Activated CD4-positive, alpha-beta T cell treated with anti-CD3 and anti-CD28 coated beads, Interleukin-2, Interleukin-4, amounts not matched to agents 100 ng/mL and 50 ng/mL, durations not matched to agents 16 hours and 8 hours (primary cell): Measurements from ENCODE around the gene ZBTB42.
A peak's percentile ranks its signal among the peaks of the same experiment; 100 is the strongest.

ENCODE experiments used
- DNase-seq: peaks from one replicate; pipeline ENCODE4 v3.0.0-alpha.2; 2020; ENCODE audit warnings: low spot score

Gene ZBTB42

GRCh38 chr14:104800771-104801519, at the start of gene ZBTB42:
Gene ZBTB42, plus strand, starts transcription at chr14:104801101. Its CDS starts 97 bp downstream, at chr14:104801198.
- DNase-seq, result peak; percentile 52

- DNase-seq, result no peak
These were observed 49.1 kb upstream of the ZBTB42 start for GRCh38 chr14:104751539-104752422.

GRCh38 chr14:104752423-104752734, 48.5 kb upstream of the ZBTB42 start:
- DNase-seq, result no peak

DNA sequence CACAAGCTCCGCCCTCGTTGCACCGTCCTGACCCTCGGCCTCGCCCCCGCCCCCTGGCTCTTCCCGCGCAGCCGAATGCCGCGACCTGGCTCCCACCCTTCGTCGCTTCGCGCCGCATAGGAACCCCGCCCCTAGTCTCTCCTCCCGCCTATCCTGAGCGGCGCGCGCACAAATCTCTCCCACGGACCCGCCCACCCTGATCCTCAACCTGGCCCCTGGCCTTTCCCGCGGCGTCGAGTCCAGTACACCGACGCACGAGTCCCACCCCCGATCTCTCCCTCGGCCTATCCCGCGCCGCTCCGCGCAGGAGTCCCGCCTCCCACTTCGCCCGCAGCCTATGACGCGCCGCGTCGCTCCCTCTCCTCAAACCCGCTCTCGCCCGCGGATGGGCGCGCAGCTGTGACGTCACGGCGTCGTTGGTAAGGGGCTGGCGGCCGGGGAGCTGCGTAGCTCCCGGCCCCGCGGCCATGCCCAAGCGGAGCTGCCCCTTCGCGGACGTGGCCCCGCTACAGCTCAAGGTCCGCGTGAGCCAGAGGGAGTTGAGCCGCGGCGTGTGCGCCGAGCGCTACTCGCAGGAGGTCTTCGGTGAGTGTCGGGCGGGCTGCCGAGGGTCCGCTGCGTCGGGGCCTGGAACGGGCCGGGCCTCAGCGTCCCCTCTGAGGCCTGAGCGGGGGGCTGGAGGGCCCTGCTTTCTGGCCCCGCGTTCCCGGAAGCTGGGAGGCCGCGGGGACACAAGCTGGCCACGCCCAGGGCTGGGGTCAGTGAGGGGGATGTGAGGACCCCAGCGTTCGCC, 48.0 kb upstream of the ZBTB42 start, which contains the start of gene SIVA1:
TSS of gene SIVA1 (plus strand) at position 413 of the 793 bp plus-strand sequence. CDS start at position 468, 55 bp downstream.
- DNase-seq, result peak; percentile 100

DNA sequence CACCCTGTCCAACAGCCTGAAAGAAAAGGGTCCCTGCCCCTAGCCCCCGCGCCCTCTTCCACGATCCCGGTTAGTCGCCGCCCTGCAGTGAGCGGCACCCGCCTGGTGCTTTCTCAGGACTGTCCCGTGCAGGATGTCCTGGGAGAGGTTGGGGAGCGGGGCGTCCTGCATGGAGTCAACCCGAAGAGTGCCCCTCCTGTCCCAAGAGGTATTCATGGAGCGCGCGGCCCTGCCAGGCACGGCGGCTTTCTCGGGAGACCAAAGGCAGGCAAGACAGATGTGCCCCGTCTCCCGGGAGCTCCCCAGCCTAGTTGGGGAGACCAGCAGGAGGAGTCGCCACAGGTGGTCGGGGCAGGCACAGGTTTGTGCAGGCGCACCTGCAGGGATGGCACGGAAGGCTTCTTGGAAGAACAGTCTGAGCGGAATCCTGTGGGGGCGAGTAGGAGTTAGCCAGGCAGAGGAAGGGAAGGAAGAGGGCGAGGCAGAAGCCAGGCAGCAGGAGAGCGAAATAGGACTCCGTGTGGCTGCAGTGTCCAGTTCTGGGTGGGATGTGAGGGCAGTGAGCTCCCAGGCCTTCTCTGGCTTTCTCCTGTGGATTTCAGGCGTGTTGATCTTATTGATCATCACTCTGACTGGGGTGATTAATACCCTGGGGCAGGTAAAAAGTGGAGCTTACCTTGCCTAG, 47.2 kb upstream of the ZBTB42 start:
- DNase-seq, result no peak

DNA sequence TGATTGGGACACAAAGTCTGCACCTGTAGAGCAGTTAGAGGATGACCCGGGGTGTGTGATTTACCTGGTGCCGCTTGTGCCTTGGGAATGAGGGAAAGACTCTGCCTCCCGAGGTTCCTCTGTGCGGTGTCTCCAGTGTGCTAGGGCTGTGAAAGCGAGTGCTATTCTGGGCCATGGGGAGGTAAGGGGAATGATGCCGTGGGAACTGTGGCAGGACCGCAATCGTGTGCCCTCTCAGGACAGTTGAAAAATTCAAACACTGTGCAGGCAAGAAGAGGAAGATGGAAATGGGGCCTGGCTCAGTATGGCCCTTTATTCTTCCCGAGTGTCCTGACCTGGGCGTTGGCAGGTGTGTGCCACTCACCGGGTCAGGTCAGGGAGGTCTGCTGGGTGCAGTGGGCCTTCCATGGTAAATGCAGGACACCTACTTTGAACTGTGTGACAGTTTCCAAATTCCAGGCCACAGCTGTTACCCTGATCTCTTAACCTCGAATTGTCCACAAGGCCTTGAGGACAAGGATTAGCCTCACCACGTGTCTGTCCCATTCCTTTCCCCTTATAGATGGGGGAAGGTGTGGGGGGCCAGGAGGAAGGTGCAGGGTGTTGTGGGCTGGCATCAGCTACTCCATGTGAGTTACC, 46.6 kb upstream of the ZBTB42 start:
- no peak for DNase-seq

DNA sequence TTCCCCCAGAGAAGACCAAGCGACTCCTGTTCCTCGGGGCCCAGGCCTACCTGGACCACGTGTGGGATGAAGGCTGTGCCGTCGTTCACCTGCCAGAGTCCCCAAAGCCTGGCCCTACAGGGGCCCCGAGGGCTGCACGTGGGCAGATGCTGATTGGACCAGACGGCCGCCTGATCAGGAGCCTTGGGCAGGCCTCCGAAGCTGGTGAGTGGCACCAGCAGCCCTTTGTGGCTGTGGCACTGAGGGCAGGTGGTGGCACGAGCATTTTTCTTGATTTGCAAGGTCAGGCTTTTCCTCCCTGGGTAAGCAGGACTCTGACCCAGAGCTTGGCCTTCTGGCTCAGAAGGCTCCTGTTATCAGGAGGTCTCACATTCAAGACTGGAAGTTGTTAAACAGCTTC, 45.3 kb upstream of the ZBTB42 start:
- no peak for DNase-seq

DNA sequence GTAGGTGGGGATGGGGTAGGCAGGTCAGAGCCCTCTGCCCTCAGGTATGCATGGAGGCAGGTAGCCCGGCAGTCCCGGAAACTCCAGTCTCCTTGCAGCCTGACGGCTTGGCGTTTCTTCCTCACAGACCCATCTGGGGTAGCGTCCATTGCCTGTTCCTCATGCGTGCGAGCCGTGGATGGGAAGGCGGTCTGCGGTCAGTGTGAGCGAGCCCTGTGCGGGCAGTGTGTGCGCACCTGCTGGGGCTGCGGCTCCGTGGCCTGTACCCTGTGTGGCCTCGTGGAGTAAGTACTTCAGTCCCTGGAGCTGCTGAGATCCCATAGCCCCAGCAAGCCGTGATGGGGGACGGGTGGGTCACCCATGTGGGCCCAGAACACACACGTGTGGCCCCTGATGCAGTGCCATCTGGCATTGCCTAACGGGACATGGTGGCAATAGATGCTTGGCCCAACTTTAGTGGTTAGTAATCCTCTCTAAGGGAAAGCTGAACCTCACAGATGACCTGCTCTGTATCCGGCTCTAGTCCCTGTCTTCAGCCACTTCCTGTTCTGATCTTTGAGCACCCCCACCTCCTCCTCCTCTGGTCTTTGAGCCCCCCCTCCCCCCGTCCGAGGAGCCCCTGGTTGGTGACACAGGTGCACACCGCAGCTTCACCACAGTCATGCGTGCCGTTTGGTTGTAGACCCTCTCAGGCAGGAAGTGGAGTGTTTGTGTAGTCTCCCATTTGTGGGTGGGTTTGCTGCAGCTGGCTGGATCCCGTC, 44.2 kb upstream of the ZBTB42 start:
- no peak for DNase-seq

DNA sequence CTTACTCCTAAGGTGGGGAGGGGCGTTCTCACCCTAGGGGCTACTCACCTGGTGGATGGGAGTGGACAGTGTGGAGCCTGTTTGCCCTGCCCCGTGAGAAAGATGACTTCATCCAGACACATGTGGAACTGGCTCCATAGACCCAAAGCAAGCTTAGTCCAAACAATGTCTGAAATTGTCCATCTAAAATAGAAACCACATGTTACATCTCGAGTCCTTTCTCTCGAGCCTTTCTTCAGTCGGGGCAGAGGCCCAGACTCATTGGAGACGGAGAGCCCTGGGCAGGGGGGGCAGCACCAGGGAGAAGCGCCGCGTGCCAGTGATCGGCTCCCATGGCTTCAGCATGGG, 43.7 kb upstream of the ZBTB42 start:
- no peak for DNase-seq

DNA sequence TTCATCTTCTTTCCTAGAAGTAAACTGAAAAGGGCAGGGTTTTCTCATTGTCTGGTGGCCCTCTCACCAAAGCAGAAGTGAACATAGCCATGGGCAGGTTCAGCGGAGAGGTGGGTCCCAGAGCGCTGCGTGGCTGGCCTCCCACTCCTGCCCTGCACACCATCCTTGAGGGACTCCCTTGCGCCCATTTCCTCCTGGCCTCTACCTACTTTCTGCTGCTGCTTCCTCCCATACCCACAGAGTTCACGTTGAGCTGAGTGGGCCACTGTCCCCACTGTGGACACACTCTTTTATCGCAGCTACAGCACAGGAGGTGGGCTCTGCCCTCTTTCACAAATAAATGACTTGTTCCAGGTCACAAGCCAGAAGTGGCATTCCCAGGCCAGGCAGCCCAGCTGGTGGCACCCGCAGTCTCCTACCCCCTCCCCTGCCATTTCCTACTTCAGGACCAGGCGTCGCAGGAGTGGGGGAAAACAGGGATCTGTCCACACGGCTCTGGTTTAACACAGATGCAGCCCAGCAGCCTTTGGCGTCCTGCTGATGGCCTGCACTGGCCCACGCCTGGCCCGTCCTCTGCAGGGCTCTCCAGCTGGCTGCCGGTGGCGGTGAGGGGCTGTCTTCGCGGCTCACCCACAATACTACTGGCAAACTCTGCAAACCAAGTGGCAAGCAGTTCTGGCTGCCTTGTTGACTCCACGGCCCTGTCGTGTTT, 43.1 kb upstream of the ZBTB42 start:
- no peak for DNase-seq

GRCh38 chr14:104758981-104759969, 41.6 kb upstream of the ZBTB42 start:
- DNase-seq, result no peak

DNA sequence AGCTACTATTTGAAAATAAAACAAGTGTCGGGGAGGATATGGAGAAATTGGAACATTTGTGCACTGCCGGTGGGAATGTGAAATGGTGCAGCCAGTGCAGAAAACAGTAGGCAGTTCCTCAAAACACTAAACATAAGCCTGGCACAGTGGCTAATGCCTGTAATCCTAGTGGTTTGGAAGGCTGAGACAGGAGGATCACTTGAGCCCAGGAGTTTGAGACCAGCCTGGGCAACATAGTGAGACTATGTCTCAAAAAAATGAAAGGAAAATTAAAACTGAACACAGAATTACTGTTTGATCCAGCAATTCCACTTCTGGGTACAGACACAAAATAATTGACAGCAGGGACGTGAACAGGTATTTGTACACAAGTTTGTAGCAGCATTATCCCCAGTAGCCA, 35.4 kb upstream of the ZBTB42 start:
- DNase-seq, result no peak

GRCh38 chr14:104766256-104766862, 34.5 kb upstream of the ZBTB42 start:
- DNase-seq, result no peak

DNA sequence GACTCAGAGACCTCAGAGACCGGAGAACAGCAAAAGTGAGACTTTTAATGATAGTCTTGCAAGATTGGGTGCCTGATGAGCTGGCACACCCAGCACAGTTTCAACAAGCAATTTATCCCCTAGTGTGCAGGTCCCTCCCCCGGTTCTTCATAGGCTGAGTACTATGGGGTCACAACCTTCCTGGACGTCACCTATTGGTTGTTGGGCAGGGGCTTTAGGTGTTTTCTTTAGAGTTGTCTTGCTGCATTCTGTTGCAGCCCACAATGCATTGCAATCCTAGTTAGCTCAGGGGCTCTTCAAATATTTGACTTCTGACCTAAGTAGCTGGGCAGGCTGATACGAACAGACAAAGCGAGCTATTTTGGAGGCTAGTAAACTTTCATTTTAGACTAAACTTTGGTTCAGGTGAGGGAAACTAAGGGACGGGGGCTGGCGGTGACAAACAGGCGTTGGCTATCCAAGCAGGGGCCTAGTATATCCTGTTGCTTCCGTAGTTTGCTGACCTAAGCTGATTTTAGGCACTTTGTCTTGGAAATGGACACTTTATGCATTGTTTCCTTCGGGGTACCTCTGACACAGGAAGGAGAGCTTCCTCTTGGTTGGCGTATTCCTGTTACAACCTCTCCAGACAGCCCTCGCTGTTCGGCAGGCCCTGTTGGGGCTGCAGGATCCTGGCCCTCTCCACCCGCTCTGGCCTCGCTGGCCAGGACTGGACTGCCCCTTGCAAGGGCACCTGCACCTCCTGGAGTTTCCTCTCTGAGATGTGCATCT, 33.9 kb upstream of the ZBTB42 start:
- DNase-seq, result no peak

DNA sequence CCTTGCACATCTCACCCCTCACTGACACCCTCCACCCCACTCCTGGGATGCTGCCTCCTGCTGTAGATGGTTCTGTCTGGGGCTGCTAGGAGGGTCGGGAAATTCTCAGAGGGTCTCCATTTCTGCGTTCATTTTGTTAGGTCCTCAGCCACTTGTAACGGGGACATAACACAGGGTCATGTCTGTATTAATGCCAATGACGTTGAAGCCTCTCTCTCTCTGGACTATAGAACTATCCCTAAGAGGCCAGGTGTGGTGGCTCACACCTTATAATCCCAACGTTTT, 33.3 kb upstream of the ZBTB42 start:
- no peak for DNase-seq

DNA sequence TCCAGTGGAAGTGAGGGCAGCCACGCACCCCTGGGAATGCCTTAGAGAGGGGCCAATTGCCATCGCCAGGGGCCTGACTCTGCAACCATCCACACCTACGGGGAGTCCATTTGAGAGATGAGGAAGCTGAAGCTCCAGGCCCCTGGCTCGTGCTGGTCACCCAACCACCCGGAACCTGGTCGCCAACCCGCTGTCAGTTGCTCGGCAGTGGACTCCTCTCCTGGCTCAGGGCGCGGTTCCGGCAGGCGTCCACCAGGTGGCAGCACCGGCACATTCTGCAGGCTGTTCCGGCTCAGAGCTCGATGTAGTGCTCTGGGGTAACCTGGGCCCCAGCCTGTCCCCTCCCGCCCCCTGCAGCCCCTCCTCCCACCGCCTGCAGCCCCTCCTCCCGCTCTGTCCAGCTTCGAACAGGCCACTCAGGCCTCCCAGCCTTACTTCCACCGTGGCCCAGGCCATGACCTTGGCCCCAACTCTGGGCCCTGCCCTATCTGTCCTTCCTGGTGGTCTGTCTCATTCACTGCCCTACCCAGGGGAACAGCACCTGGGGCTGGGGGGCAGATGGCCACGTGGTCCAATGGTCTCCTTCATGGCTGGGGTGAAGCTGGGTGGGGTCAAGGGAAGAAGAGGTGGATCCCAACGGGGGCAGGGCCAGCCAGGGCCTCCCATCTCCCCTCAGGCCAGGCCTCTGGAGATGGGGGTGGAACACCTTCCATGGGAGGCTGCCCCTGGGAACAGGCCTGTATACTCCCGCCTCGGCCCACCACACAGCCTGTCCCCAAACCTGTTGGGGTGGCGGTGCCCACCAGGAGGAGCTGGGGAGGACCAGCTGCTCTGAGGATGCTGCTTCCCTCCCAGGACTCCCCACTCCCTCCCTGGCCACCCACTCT, 32.2 kb upstream of the ZBTB42 start:
- peak; percentile 92 for DNase-seq
